Peyer's patch (tissue), 4 donors: ENCODE measurements around the gene ADAM30.

Experiments used
- CTCF ChIP-seq, 6 experiments: fragments of 450-650 bp in 4 of 6; fragments of 200-600 bp in 2 of 6; sonication (generic) in 1 of 6; IDR thresholded peaks; one replicate each; pipeline ENCODE4 v1.5.1; 2017 to 2019; ENCODE audit warnings: antibody characterized with exemption in 6 of 6, mild to moderate bottlenecking in 3 of 6, moderate library complexity in 1 of 6
- POLR2A ChIP-seq, 2 donors: fragments of 450-650 bp; IDR thresholded peaks; one replicate each; pipeline ENCODE4 v1.5.1; 2017; ENCODE audit warnings: antibody characterized with exemption in 2 of 2, mild to moderate bottlenecking in 2 of 2, moderate library complexity in 2 of 2

GRCh38 chr1:119906927-119907652 lies 10.8 kb upstream of the ADAM30 start:
- TF ChIP-seq CTCF (IDR thresholded peaks at IDR 0.05), result no peak
- no peak for TF ChIP-seq POLR2A (IDR thresholded peaks at IDR 0.05)
